IMR-90 (cell line): ENCODE measurements around the gene SLAMF9. TPM values are rescaled to one million over a fixed set of nuclear protein-coding genes. Genes with fewer than 3 reads are reported as not detected.

ENCODE experiments used
- ATAC-seq: fragments of 200-7000 bp; cut with Tn5 transposase; 2 replicates; pipeline ENCODE4 v1.9.1; 2020; ENCODE audit warnings: low read depth, mild to moderate bottlenecking, moderate library complexity
- BruUV-seq: library from RNA; stranded (reverse); fragments of 400-500 nt; replicated peaks from 2 replicates; lab custom pipeline; 2021; lab: Mats Ljungman, UMichigan
- CTCF ChIA-PET: fragments of 300-600 bp; formaldehyde crosslinking; extraction: SDS; loops from one replicate; lab custom pipeline; 2021; ENCODE audit warnings: antibody characterized with exemption; lab: Yijun Ruan, JAX
- POLR2A ChIA-PET: fragments of 300-600 bp; sonication (Branson Sonifier 250); formaldehyde crosslinking; loops from one replicate; lab custom pipeline; 2022; ENCODE audit warnings: antibody characterized with exemption; ENCODE audit not compliant: unreplicated experiment; lab: Charles Lee
- DNase-seq: peaks from one replicate; pipeline ENCODE4 v3.0.0; 2013
- H2AFZ ChIP-seq: replicated peaks from 2 replicates; pipeline ENCODE3; 2013; ENCODE audit warnings: low read length, mild to moderate bottlenecking; ENCODE audit not compliant: poor library complexity
- H2AK5ac ChIP-seq: 2 replicates; pipeline ENCODE4 v1.6.1; 2013; ENCODE audit warnings: low read depth, low read length, inconsistent platforms
- H2AK9ac ChIP-seq: replicated peaks from 2 replicates; pipeline ENCODE3; 2013; ENCODE audit warnings: mild to moderate bottlenecking, low read depth, low read length, moderate library complexity; ENCODE audit not compliant: poor library complexity
- H2BK120ac ChIP-seq: 2 replicates; pipeline ENCODE4 v1.6.1; 2013; ENCODE audit warnings: low read depth, low read length, inconsistent platforms
- H2BK15ac ChIP-seq: 3 replicates; pipeline ENCODE4 v1.6.1; 2013; ENCODE audit warnings: low read depth, low read length, inconsistent platforms
- H2BK20ac ChIP-seq: 2 replicates; pipeline ENCODE4 v1.6.1; 2013; ENCODE audit warnings: low read depth, mild to moderate bottlenecking, inconsistent platforms, low read length, moderate library complexity
- H2BK5ac ChIP-seq: 2 replicates; pipeline ENCODE4 v1.6.1; 2013; ENCODE audit warnings: mild to moderate bottlenecking, low read depth, low read length, inconsistent platforms; ENCODE audit not compliant: poor library complexity, severe bottlenecking
- H3K14ac ChIP-seq: replicated peaks from 2 replicates; pipeline ENCODE4 v1.6.1; 2013; ENCODE audit warnings: low read depth, low read length, inconsistent platforms
- H3K18ac ChIP-seq: 2 replicates; pipeline ENCODE4 v1.6.1; 2013; ENCODE audit warnings: low read depth, low read length, control low read depth
- H3K23ac ChIP-seq: 2 replicates; pipeline ENCODE4 v1.6.1; 2013; ENCODE audit warnings: low read depth, low read length, inconsistent platforms
- H3K27ac ChIP-seq: 2 replicates; pipeline ENCODE4 v1.5.1; 2013; ENCODE audit warnings: mild to moderate bottlenecking, control low read depth, low read length; ENCODE audit not compliant: insufficient read depth
- H3K27me3 ChIP-seq: 2 replicates; pipeline ENCODE4 v1.6.1; 2013; ENCODE audit warnings: low read length; ENCODE audit not compliant: control insufficient read depth, insufficient read depth
- H3K36me3 ChIP-seq: 2 replicates; pipeline ENCODE4 v1.6.1; 2013; ENCODE audit warnings: low read length, mixed read lengths; ENCODE audit not compliant: control insufficient read depth, insufficient read depth
- H3K4ac ChIP-seq: 2 replicates; pipeline ENCODE4 v1.6.1; 2013; ENCODE audit warnings: low read depth, low read length, inconsistent platforms
- H3K4me1 ChIP-seq: 2 replicates; pipeline ENCODE4 v1.6.1; 2013; ENCODE audit warnings: low read length, mixed read lengths; ENCODE audit not compliant: control insufficient read depth, insufficient read depth
- H3K4me2 ChIP-seq: 2 replicates; pipeline ENCODE4 v1.6.1; 2013; ENCODE audit warnings: low read depth, mild to moderate bottlenecking, control low read depth, low read length, moderate library complexity
- H3K4me3 ChIP-seq: 2 replicates; pipeline ENCODE4 v1.5.1; 2013; ENCODE audit warnings: low read depth, mild to moderate bottlenecking, control low read depth, low read length, moderate library complexity; ENCODE audit not compliant: insufficient read depth
- H3K56ac ChIP-seq: 2 replicates; pipeline ENCODE4 v1.6.1; 2013; ENCODE audit warnings: low read length, inconsistent platforms; ENCODE audit not compliant: insufficient read depth; ENCODE audit errors: extremely low read depth
- H3K79me1 ChIP-seq, 2 experiments: 2 replicates each; pipeline ENCODE4 v1.6.1; 2013; ENCODE audit warnings: low read length in 2 of 2, inconsistent platforms in 1 of 2, low read depth in 1 of 2
- H3K9ac ChIP-seq: 2 replicates; pipeline ENCODE4 v1.6.1; 2013; ENCODE audit warnings: low read depth, low read length, control low read depth
- H3K9me1 ChIP-seq: 2 replicates; pipeline ENCODE4 v1.6.1; 2013; ENCODE audit warnings: low read length, inconsistent platforms; ENCODE audit not compliant: insufficient read depth
- H3K9me3 ChIP-seq: 2 replicates; pipeline ENCODE4 v1.6.1; 2013; ENCODE audit warnings: low read length; ENCODE audit not compliant: control insufficient read depth, insufficient read depth
- H4K20me1 ChIP-seq: 2 replicates; pipeline ENCODE4 v1.6.1; 2013; ENCODE audit warnings: low read length, inconsistent platforms; ENCODE audit not compliant: insufficient read depth
- H4K5ac ChIP-seq: 2 replicates; pipeline ENCODE4 v1.6.1; 2013; ENCODE audit warnings: mild to moderate bottlenecking, low read depth, low read length, control low read depth
- H4K8ac ChIP-seq, 2 experiments: 2 replicates each; pipeline ENCODE4 v1.6.1; 2013; ENCODE audit warnings: low read depth in 2 of 2, low read length in 2 of 2, control low read depth in 1 of 2, inconsistent platforms in 1 of 2
- H4K91ac ChIP-seq: 2 replicates; pipeline ENCODE4 v1.6.1; 2013; ENCODE audit warnings: low read depth, low read length, inconsistent platforms; ENCODE audit not compliant: insufficient read depth
- BHLHE40 ChIP-seq: fragments of 150-350 bp; IDR thresholded peaks from 2 replicates; pipeline ENCODE4 v1.6.1; 2016; ENCODE audit warnings: mild to moderate bottlenecking, low read depth, low read length
- CEBPB ChIP-seq: IDR thresholded peaks from 2 replicates; pipeline ENCODE4 v1.6.1; 2012; ENCODE audit warnings: low read depth, low read length, improper control_type of control experiment
- CHD1 ChIP-seq: IDR thresholded peaks from 2 replicates; pipeline ENCODE4 v1.6.1; 2012; ENCODE audit warnings: low read depth, low read length, improper control_type of control experiment
- CTCF ChIP-seq: conservative IDR thresholded peaks from 2 replicates; pipeline ENCODE4 v1.5.1; 2012; ENCODE audit warnings: mild to moderate bottlenecking, low read depth, low read length, improper control_type of control experiment
- ELK1 ChIP-seq: fragments of 150-350 bp; IDR thresholded peaks from 2 replicates; pipeline ENCODE4 v1.6.1; 2016; ENCODE audit warnings: low read depth, mild to moderate bottlenecking, low read length, moderate library complexity, borderline replicate concordance
- FOS ChIP-seq: fragments of 150-350 bp; IDR thresholded peaks from 2 replicates; pipeline ENCODE4 v1.6.1; 2016; ENCODE audit warnings: low read depth, low read length
- MAFK ChIP-seq: IDR thresholded peaks from 2 replicates; pipeline ENCODE4 v1.6.1; 2012; ENCODE audit warnings: low read depth, low read length, improper control_type of control experiment
- MAZ ChIP-seq: IDR thresholded peaks from 2 replicates; pipeline ENCODE4 v1.6.1; 2012; ENCODE audit warnings: low read depth, mild to moderate bottlenecking, low read length, improper control_type of control experiment, moderate library complexity, borderline replicate concordance
- MXI1 ChIP-seq: IDR thresholded peaks from 2 replicates; pipeline ENCODE4 v1.6.1; 2012; ENCODE audit warnings: low read depth, mild to moderate bottlenecking, low read length, moderate library complexity, borderline replicate concordance
- POLR2A ChIP-seq: IDR thresholded peaks from 2 replicates; pipeline ENCODE4 v1.6.1; 2012; ENCODE audit warnings: mild to moderate bottlenecking, low read depth, low read length
- RCOR1 ChIP-seq: IDR thresholded peaks from 2 replicates; pipeline ENCODE4 v1.6.1; 2012; ENCODE audit warnings: mild to moderate bottlenecking, low read length, improper control_type of control experiment; ENCODE audit not compliant: insufficient replicate concordance
- RFX5 ChIP-seq: IDR thresholded peaks from 2 replicates; pipeline ENCODE4 v1.8.0; 2012; ENCODE audit warnings: low read depth, mild to moderate bottlenecking, low read length, moderate library complexity
- SMC3 ChIP-seq: fragments of 150-350 bp; IDR thresholded peaks from 2 replicates; pipeline ENCODE4 v1.6.1; 2016; ENCODE audit warnings: low read depth, mild to moderate bottlenecking, antibody characterized with exemption, low read length, moderate library complexity
- USF2 ChIP-seq: fragments of 150-350 bp; IDR thresholded peaks from 2 replicates; pipeline ENCODE4 v1.6.1; 2017; ENCODE audit warnings: mild to moderate bottlenecking, antibody characterized with exemption, low read length, low read depth
- WGBS, 2 experiments: methylation state at CpG; one replicate each; pipeline versions ENCODE4 v1.1.5 to v1.1.7; 2013; ENCODE audit warnings: missing lambda C conversion rate in 2 of 2; ENCODE audit not compliant: insufficient read length in 1 of 2; ENCODE audit errors: extremely low coverage in 2 of 2; 5-methylcytosine and 5-hydroxymethylcytosine counted together
- dilution Hi-C: fragments of 300-500 bp; cut with HindIII; formaldehyde crosslinking; loops from one replicate; pipeline ENCODE4 v1.14.3; 2018; ENCODE audit warnings: low sequenced_read_pairs; ENCODE audit not compliant: unreplicated experiment
- in situ Hi-C: fragments of 300-500 bp; cut with MboI; formaldehyde crosslinking; loops from 3 replicates; pipeline ENCODE4 v1.14.3; 2019; ENCODE audit warnings: low sequenced_read_pairs, inconsistent platforms, mixed read lengths
- intact Hi-C: fragments of 100-400 bp; cut with micrococcal nuclease; formaldehyde crosslinking; loops from 2 replicates; pipeline ENCODE4 v1.10.0; 2022
- polyA plus RNA-seq, 3 experiments: library from polyadenylated mRNA; depleted of rRNA; stranded (reverse); fragments of >200 nt; gene quantifications; 2 replicates each; pipeline ENCODE4 v1.2.3, GENCODE V29; 2012; ENCODE audit warnings: low replicate concordance in 1 of 3
- total RNA-seq: library from RNA; depleted of rRNA; stranded (reverse); fragments of >200 nt; gene quantifications from 2 replicates; pipeline ENCODE4 v1.2.3, GENCODE V29; 2012

SLAMF9 gene
- total and polyA plus RNA-seq, 2 of the 4 experiments (the other 2 are of a cell fraction), result 0.18 to 0.67 TPM

- Histone ChIP-seq H4K5ac (no peak overlapping the region), H2BK20ac (no peak overlapping the region), H3K18ac (no peak overlapping the region), H3K9me3 (no peaks in the 10 kb centered on the region), H3K4ac (no peak overlapping the region), H2AFZ (peak overlapping the region; percentile 79), H4K20me1 (no peaks in the 10 kb centered on the region), H3K23ac (no peak overlapping the region), H4K8ac (no peak overlapping the region), H3K4me1 (no peaks in the 10 kb centered on the region; the same call in 1 of the 2 replicates), H3K36me3 (no peaks in the 10 kb centered on the region), H2AK9ac (no peak overlapping the region), H3K9me1 (no peaks in the 10 kb centered on the region), H3K4me3 (no peak overlapping the region), H3K27me3 (peaks cover 52% of the 10 kb centered on the region), H2BK120ac (no peak overlapping the region), H3K14ac (no peak overlapping the region), H3K79me1 (no peaks in the 10 kb centered on the region), H2BK15ac (no peak overlapping the region), H2AK5ac (no peak overlapping the region), H3K9ac (no peak overlapping the region), H3K27ac (no peak overlapping the region), H3K56ac (no peak overlapping the region), H3K4me2 (no peak overlapping the region; the same call in 1 of the 2 replicates), H2BK5ac (no peak overlapping the region), H4K91ac (no peak overlapping the region)
- 43% methylated on average over 2 of the region's 9 CpGs; no CpG with 5 or more reads in 1 of the 2 experiments for WGBS, 2 experiments
- dilution Hi-C loops (no loop called here), in situ Hi-C loops (no loop called here), intact Hi-C loops (loop anchor here (10.0 kb wide), 1 partner anchor 428 kb away; no protein-coding TSS in a partner anchor)
- ATAC-seq (no peak), DNase-seq (no peak)
- CTCF ChIA-PET, result interaction anchor here (0.6 kb wide), 1 partner anchor 13 kb away, joined by 3 read pairs; no protein-coding TSS in a partner anchor
- POLR2A ChIA-PET, result no interaction called here
- BruUV-seq, result no TSS peak
- no peak for TF ChIP-seq POLR2A
- TF ChIP-seq BHLHE40, result no peak
- no peak for TF ChIP-seq ELK1
- TF ChIP-seq USF2, result no peak
- no peak for TF ChIP-seq CHD1
- no peak for TF ChIP-seq CEBPB
- no peak for TF ChIP-seq SMC3
- no peak for TF ChIP-seq CTCF
- TF ChIP-seq MAFK, result no peak
- no peak for TF ChIP-seq MXI1
- TF ChIP-seq RFX5, result no peak
- no peak for TF ChIP-seq MAZ
- TF ChIP-seq FOS, result no peak
- no peak for TF ChIP-seq RCOR1
Measured at GRCh38 chr1:159946242-159947187, 7.5 kb downstream of the SLAMF9 start.
